Activated B cell treated with CpG ODN at 0.5 μM for 24 hours (primary cell): ENCODE results near the gene SFRP2. TPM values are rescaled to one million over a fixed set of nuclear protein-coding genes. Genes with fewer than 3 reads are reported as not detected.

ENCODE experiments used
- ATAC-seq: fragments of 200-7000 bp; cut with Tn5 transposase; one replicate; pipeline ENCODE4 v1.10.0; 2021; ENCODE audit warnings: low read depth, mild to moderate bottlenecking, moderate library complexity
- CTCF ChIA-PET: fragments of 350-600 bp; sonication (Branson Sonifier 250); formaldehyde crosslinking; loops from one replicate; lab custom pipeline; 2021; ENCODE audit warnings: antibody characterized with exemption; lab: Charles Lee
- POLR2A ChIA-PET: fragments of 350-600 bp; sonication (Branson Sonifier 250); formaldehyde crosslinking; loops from one replicate; lab custom pipeline; 2021; ENCODE audit warnings: antibody characterized with exemption; lab: Charles Lee
- DNase-seq: peaks from one replicate; pipeline ENCODE4 v3.0.0; 2022
- H3K27ac Mint-ChIP-seq: one replicate; pipeline ENCODE4 v1.8.0; 2020; ENCODE audit warnings: mixed read lengths
- H3K27me3 Mint-ChIP-seq: one replicate; pipeline ENCODE4 v1.8.0; 2021; ENCODE audit warnings: mixed read lengths
- H3K36me3 Mint-ChIP-seq: one replicate; pipeline ENCODE4 v1.8.0; 2021; ENCODE audit warnings: low read depth, mixed read lengths
- H3K4me1 Mint-ChIP-seq: one replicate; pipeline ENCODE4 v1.8.0; 2021; ENCODE audit warnings: mixed read lengths
- H3K4me3 Mint-ChIP-seq: one replicate; pipeline ENCODE4 v1.8.0; 2020; ENCODE audit warnings: mild to moderate bottlenecking, mixed read lengths
- H3K9me3 Mint-ChIP-seq: one replicate; pipeline ENCODE4 v1.8.0; 2020; ENCODE audit warnings: mixed read lengths
- CTCF ChIP-seq: fragments of 200-600 bp; IDR thresholded peaks from one replicate; pipeline ENCODE4 v1.8.0; 2022; ENCODE audit warnings: antibody characterized with exemption, mild to moderate bottlenecking
- intact Hi-C: fragments of 100-400 bp; cut with micrococcal nuclease; formaldehyde crosslinking; loops from one replicate; pipeline ENCODE4 v1.15.1; 2024
- total RNA-seq: library from RNA; stranded (reverse); gene quantifications from 2 replicates; pipeline ENCODE4 v1.2.3, GENCODE V29; 2022

The SFRP2 gene
- total RNA-seq, 1 donor from 2014 or later: not detected

GRCh38 chr4:153791746-153792617 lies 3.1 kb upstream of the SFRP2 start:
- intact Hi-C loops: loop anchor here (5.0 kb wide), 1 partner anchor 700 kb away; the partner anchor contains the start of gene DCHS2
- H3K27ac Mint-ChIP-seq: no peak overlapping the region
- CTCF ChIA-PET: no interaction called here

GRCh38 chr4:153790962-153791551 lies 2.2 kb upstream of the SFRP2 start:
- Mint-ChIP-seq H3K4me1 (peaks cover 48% of the 10 kb centered on the region), H3K9me3 (no peaks in the 10 kb centered on the region), H3K4me3 (peak overlapping the region; percentile 81), H3K27me3 (peaks cover 80% of the 10 kb centered on the region), H3K36me3 (no peaks in the 10 kb centered on the region), H3K27ac (no peak overlapping the region)
- DNase-seq (no peak), ATAC-seq (peak; percentile 45)
- ChIA-PET POLR2A (no interaction called here), CTCF (no interaction called here)
- no peak for TF ChIP-seq CTCF
- intact Hi-C loops: loop anchor here (5.0 kb wide), 1 partner anchor 701 kb away; the partner anchor contains the start of gene DCHS2

More at GRCh38 chr4:153791746-153792617, 3.1 kb upstream of the SFRP2 start:
- ATAC-seq (no peak), DNase-seq (no peak)
- Mint-ChIP-seq H3K27me3 (peaks cover 77% of the 10 kb centered on the region), H3K9me3 (no peaks in the 10 kb centered on the region), H3K36me3 (no peaks in the 10 kb centered on the region), H3K4me1 (peaks cover 48% of the 10 kb centered on the region), H3K4me3 (peak overlapping the region; percentile 81)
- no peak for TF ChIP-seq CTCF
- POLR2A ChIA-PET: no interaction called here

- intact Hi-C loops: loop anchor here (5.0 kb wide), 1 partner anchor 702 kb away; the partner anchor contains the start of gene DCHS2
- CTCF ChIA-PET: no interaction called here
- DNase-seq (no peak), ATAC-seq (no peak)
- Mint-ChIP-seq H3K9me3 (no peaks in the 10 kb centered on the region), H3K27me3 (peaks cover 79% of the 10 kb centered on the region), H3K4me3 (peak overlapping the region; percentile 55), H3K4me1 (peaks cover 48% of the 10 kb centered on the region), H3K27ac (no peak overlapping the region), H3K36me3 (no peaks in the 10 kb centered on the region)
- no peak for TF ChIP-seq CTCF
- POLR2A ChIA-PET: no interaction called here
Observed at GRCh38 chr4:153790500-153790865, 1.6 kb upstream of the SFRP2 start.

GRCh38 chr4:153789741-153790499 lies 1.0 kb upstream of the SFRP2 start:
- H3K36me3 Mint-ChIP-seq: no peaks in the 10 kb centered on the region
- POLR2A ChIA-PET: no interaction called here
- intact Hi-C loops: loop anchor here (5.0 kb wide), 1 partner anchor 702 kb away; the partner anchor contains the start of gene DCHS2
- peaks cover 77% of the 10 kb centered on the region for H3K27me3 Mint-ChIP-seq
- peak; percentile 14 for ATAC-seq
- DNase-seq: no peak
- peak overlapping the region; percentile 55 for H3K4me3 Mint-ChIP-seq
- peaks cover 48% of the 10 kb centered on the region for H3K4me1 Mint-ChIP-seq
- CTCF ChIA-PET: no interaction called here
- TF ChIP-seq CTCF: no peak
- no peak overlapping the region for H3K27ac Mint-ChIP-seq
- H3K9me3 Mint-ChIP-seq: no peaks in the 10 kb centered on the region

- ChIA-PET CTCF (no interaction called here), POLR2A (no interaction called here)
- no peak overlapping the region for H3K27ac Mint-ChIP-seq
- intact Hi-C loops: no loop called here
- peaks cover 70% of the 10 kb centered on the region for H3K27me3 Mint-ChIP-seq
- no peaks in the 10 kb centered on the region for H3K36me3 Mint-ChIP-seq
- peaks cover 48% of the 10 kb centered on the region for H3K4me1 Mint-ChIP-seq
- DNase-seq (no peak), ATAC-seq (no peak)
- peak overlapping the region; percentile 66 for H3K4me3 Mint-ChIP-seq
- no peak for TF ChIP-seq CTCF
- no peaks in the 10 kb centered on the region for H3K9me3 Mint-ChIP-seq
Observed at GRCh38 chr4:153788051-153788412, 851 bp downstream of the SFRP2 start.
